GM12878 (cell line): ENCODE measurements around the gene FGD4. TPM values are rescaled to one million over a fixed set of nuclear protein-coding genes. Genes with fewer than 3 reads are reported as not detected.

Experiments used
- ATAC-seq: fragments of 200-7000 bp; cut with Tn5 transposase; 3 replicates; pipeline ENCODE4 v1.9.1; 2020; ENCODE audit warnings: mild to moderate bottlenecking, moderate library complexity
- BruUV-seq: library from RNA; stranded (reverse); fragments of 400-500 nt; replicated peaks from 2 replicates; lab custom pipeline; 2021; lab: Mats Ljungman, UMichigan
- CTCF ChIA-PET: fragments of 300-600 bp; sonication (Branson Sonifier 250); formaldehyde crosslinking; extraction: SDS; loops from one replicate; lab custom pipeline; 2021; ENCODE audit warnings: inconsistent platforms; lab: Yijun Ruan, JAX
- POLR2A ChIA-PET: fragments of 350-600 bp; formaldehyde crosslinking; extraction: SDS; loops from one replicate; lab custom pipeline; 2021; ENCODE audit warnings: inconsistent platforms; lab: Charles Lee
- RAD21 ChIA-PET: fragments of 300-600 bp; sonication (Branson Sonifier 250); formaldehyde crosslinking; loops from one replicate; lab custom pipeline; 2023; ENCODE audit warnings: antibody characterized with exemption; ENCODE audit not compliant: unreplicated experiment; lab: Charles Lee
- SMC1A ChIA-PET: fragments of 300-600 bp; sonication (Branson Sonifier 250); formaldehyde crosslinking; loops from one replicate; lab custom pipeline; 2023; ENCODE audit not compliant: unreplicated experiment, uncharacterized antibody; lab: Charles Lee
- DNase-seq: peaks from one replicate; pipeline ENCODE4 v3.0.0-alpha.2; 2011; ENCODE audit warnings: low read depth, low spot score
- FAIRE-seq: peaks from 3 replicates; lab custom pipeline; 2011; peaks lifted over from hg19 to GRCh38; lab: Jason Lieb, UNC
- H2AFZ ChIP-seq: 2 replicates; pipeline ENCODE4 v1.6.0; 2011; ENCODE audit warnings: low read depth, low read length, control low read depth; ENCODE audit not compliant: control insufficient read depth
- H3K27ac ChIP-seq: 2 replicates; pipeline ENCODE4 v1.5.1; 2011; ENCODE audit warnings: control low read depth; ENCODE audit not compliant: control insufficient read depth, insufficient read depth
- H3K27me3 ChIP-seq, 2 experiments: replicated peaks in 1 of 2; 2 replicates each; pipeline versions ENCODE4 v1.6.0 to v1.6.1; 2011; ENCODE audit warnings: low read length in 1 of 2; ENCODE audit not compliant: control insufficient read depth in 2 of 2, insufficient read depth in 2 of 2
- H3K36me3 ChIP-seq, 2 experiments: 2 replicates each; pipeline ENCODE4 v1.5.1; 2011; ENCODE audit warnings: low read length in 1 of 2; ENCODE audit not compliant: control insufficient read depth in 2 of 2, insufficient read depth in 2 of 2
- H3K4me1 ChIP-seq: 2 replicates; pipeline ENCODE4 v1.6.1; 2011; ENCODE audit warnings: mild to moderate bottlenecking, low read length, moderate library complexity, mixed read lengths; ENCODE audit not compliant: control insufficient read depth, insufficient read depth
- H3K4me2 ChIP-seq: 2 replicates; pipeline ENCODE4 v1.6.0; 2011; ENCODE audit warnings: control low read depth; ENCODE audit not compliant: control insufficient read depth, insufficient read depth
- H3K4me3 ChIP-seq: fragments of 200-600 bp; sonication (generic); 2 replicates; pipeline ENCODE4 v1.5.1; 2016
- H3K79me2 ChIP-seq: 2 replicates; pipeline ENCODE4 v1.6.0; 2011; ENCODE audit warnings: low read length; ENCODE audit not compliant: control insufficient read depth, insufficient read depth
- H3K9ac ChIP-seq: 2 replicates; pipeline ENCODE4 v1.8.0; 2011; ENCODE audit warnings: low read length, control low read depth, mixed read lengths; ENCODE audit not compliant: control insufficient read depth, insufficient read depth
- H3K9me3 ChIP-seq: replicated peaks from 3 replicates; pipeline ENCODE4 v1.5.1; 2011; ENCODE audit warnings: mild to moderate bottlenecking, low read length; ENCODE audit not compliant: control insufficient read depth, insufficient read depth
- H4K20me1 ChIP-seq: 2 replicates; pipeline ENCODE4 v1.6.0; 2011; ENCODE audit not compliant: control insufficient read depth, insufficient read depth
- ASH2L ChIP-seq: fragments of 300-600, 200-600 bp; sonication (generic); IDR thresholded peaks from 2 replicates; pipeline ENCODE4 v1.6.1; 2017; ENCODE audit warnings: low read depth, mild to moderate bottlenecking, borderline replicate concordance
- BRCA1 ChIP-seq: IDR thresholded peaks from 2 replicates; pipeline ENCODE4 v1.6.1; 2011; ENCODE audit warnings: low read depth, low read length, improper control_type of control experiment
- CBX5 ChIP-seq: sonication (generic); IDR thresholded peaks from 2 replicates; pipeline ENCODE4 v1.6.1; 2016; ENCODE audit warnings: low read depth, moderate library complexity, mild to moderate bottlenecking, inconsistent platforms
- CREB1 ChIP-seq: IDR thresholded peaks from 2 replicates; pipeline ENCODE4 v1.6.1; 2012; ENCODE audit warnings: low read depth, mild to moderate bottlenecking, inconsistent platforms
- DPF2 ChIP-seq: fragments of 450-650 bp; IDR thresholded peaks from 2 replicates; pipeline ENCODE4 v1.6.1; 2017; ENCODE audit warnings: mild to moderate bottlenecking
- IRF4 ChIP-seq: IDR thresholded peaks from 2 replicates; pipeline ENCODE4 v1.6.1; 2011; ENCODE audit warnings: low read depth, low read length
- NFXL1 ChIP-seq: fragments of 450-650 bp; IDR thresholded peaks from 2 replicates; pipeline ENCODE4 v1.6.1; 2017; ENCODE audit warnings: antibody characterized with exemption, mild to moderate bottlenecking, borderline replicate concordance
- NFYB ChIP-seq: IDR thresholded peaks from 2 replicates; pipeline ENCODE4 v1.6.1; 2011; ENCODE audit warnings: low read depth, mild to moderate bottlenecking, low read length, improper control_type of control experiment, moderate library complexity; ENCODE audit not compliant: insufficient read depth
- PRDM15 ChIP-seq: fragments of 450-650 bp; formaldehyde crosslinking; IDR thresholded peaks from 2 replicates; pipeline ENCODE4 v1.4.0; 2020; ENCODE audit warnings: mild to moderate bottlenecking, moderate library complexity
- RBBP5 ChIP-seq: fragments of 200-600 bp; sonication (generic); conservative IDR thresholded peaks from 2 replicates; pipeline ENCODE4 v1.6.1; 2016
- SRF ChIP-seq, 2 experiments: IDR thresholded peaks; 2 replicates each; pipeline ENCODE4 v1.6.1; 2011; ENCODE audit warnings: low read depth in 2 of 2, low read length in 2 of 2, mild to moderate bottlenecking in 1 of 2, moderate library complexity in 1 of 2
- WGBS: methylation state at CpG from one replicate; pipeline ENCODE4 v1.1.6; 2016; ENCODE audit warnings: low lambda C conversion rate; ENCODE audit not compliant: insufficient replicate concordance, insufficient coverage; ENCODE audit errors: missing lambda C conversion rate; 5-methylcytosine and 5-hydroxymethylcytosine counted together
- in situ Hi-C: fragments of 300-500 bp; cut with MboI; formaldehyde crosslinking; loops from 9 replicates; pipeline ENCODE4 v1.14.3; 2018; ENCODE audit warnings: mixed read lengths
- intact Hi-C: fragments of 100-400 bp; cut with micrococcal nuclease; formaldehyde crosslinking; loops from one replicate; pipeline ENCODE4 v1.14.2; 2022; ENCODE audit not compliant: unreplicated experiment
- polyA plus RNA-seq, 11 experiments: library from polyadenylated mRNA; depleted of rRNA in 4 of 11; unstranded in 6 of 11; stranded (reverse) in 5 of 11; fragments of >200 nt; fragmentation: Nextera tagmentation in 4 of 11; fragmentation: Illumina TruSeq in 1 of 11; extraction: Ambion mirVana in 4 of 11; extraction: Trizol in 1 of 11; gene quantifications; 1 replicate in 1 of 11; 2 replicates in 10 of 11; pipeline versions ENCODE4 v1.2.1 to v1.2.3, GENCODE V29; 2011 to 2016; ENCODE audit warnings: inconsistent platforms in 2 of 11, missing spikeins in 2 of 11, low read depth in 1 of 11
- total RNA-seq, 4 experiments: library from RNA; depleted of rRNA in 3 of 4; stranded (reverse); fragments of >200 nt in 3 of 4; fragmentation: Illumina TruSeq in 1 of 4; extraction: Trizol in 1 of 4; gene quantifications; 2 replicates each; pipeline versions ENCODE4 v1.2.1 to v1.2.3, GENCODE V29; 2013 to 2021
- TF ChIP-seq, protein P1 (sequence below): fragments of 450-650 bp; formaldehyde crosslinking; IDR thresholded peaks from 2 replicates; pipeline ENCODE4 v1.4.0; 2022; ENCODE audit warnings: mild to moderate bottlenecking, moderate library complexity

The FGD4 gene
- total and polyA plus RNA-seq, 10 of the 15 experiments (the other 5 are each of a cell fraction or from before 2014, with no cell fraction given), result 0.01 to 0.18 (median 0.08) TPM; not detected in 3

GRCh38 chr12:32466187-32466586, 66.8 kb downstream of the FGD4 start:
- Histone ChIP-seq H3K4me2 (no peak overlapping the region), H3K4me3 (no peak overlapping the region), H3K27me3 (no peaks in the 10 kb centered on the region), H3K36me3 (no peaks in the 10 kb centered on the region), H2AFZ (no peak overlapping the region), H4K20me1 (no peaks in the 10 kb centered on the region), H3K9ac (no peak overlapping the region), H3K27ac (no peak overlapping the region), H3K79me2 (no peaks in the 10 kb centered on the region), H3K4me1 (peaks cover 3% of the 10 kb centered on the region; the same call in 1 of the 2 replicates), H3K9me3 (no peaks in the 10 kb centered on the region)
- TF ChIP-seq IRF4 (no peak), ASH2L (no peak), CREB1 (no peak), CBX5 (no peak), NFYB (no peak), PRDM15 (CRISPR knock-in tag) (no peak), BRCA1 (no peak), RBBP5 (no peak), SRF (IDR thresholded peaks at IDR 0.05; ENCODE audit: low read depth in 2 of 2, low read length in 2 of 2) (no peak), NFXL1 (no peak), DPF2 (no peak)
- TF ChIP-seq, protein P1, sequence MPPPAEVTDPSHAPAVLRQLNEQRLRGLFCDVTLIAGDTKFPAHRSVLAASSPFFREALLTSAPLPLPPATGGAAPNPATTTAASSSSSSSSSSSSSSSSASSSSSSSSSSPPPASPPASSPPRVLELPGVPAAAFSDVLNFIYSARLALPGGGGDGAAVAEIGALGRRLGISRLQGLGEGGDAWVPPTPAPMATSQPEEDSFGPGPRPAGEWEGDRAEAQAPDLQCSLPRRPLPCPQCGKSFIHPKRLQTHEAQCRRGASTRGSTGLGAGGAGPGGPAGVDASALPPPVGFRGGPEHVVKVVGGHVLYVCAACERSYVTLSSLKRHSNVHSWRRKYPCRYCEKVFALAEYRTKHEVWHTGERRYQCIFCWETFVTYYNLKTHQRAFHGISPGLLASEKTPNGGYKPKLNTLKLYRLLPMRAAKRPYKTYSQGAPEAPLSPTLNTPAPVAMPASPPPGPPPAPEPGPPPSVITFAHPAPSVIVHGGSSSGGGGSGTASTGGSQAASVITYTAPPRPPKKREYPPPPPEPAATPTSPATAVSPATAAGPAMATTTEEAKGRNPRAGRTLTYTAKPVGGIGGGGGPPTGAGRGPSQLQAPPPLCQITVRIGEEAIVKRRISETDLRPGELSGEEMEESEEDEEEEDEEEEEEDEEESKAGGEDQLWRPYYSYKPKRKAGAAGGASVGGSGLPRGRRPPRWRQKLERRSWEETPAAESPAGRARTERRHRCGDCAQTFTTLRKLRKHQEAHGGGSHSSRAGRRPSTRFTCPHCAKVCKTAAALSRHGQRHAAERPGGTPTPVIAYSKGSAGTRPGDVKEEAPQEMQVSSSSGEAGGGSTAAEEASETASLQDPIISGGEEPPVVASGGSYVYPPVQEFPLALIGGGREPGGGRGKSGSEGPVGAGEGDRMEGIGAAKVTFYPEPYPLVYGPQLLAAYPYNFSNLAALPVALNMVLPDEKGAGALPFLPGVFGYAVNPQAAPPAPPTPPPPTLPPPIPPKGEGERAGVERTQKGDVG (CRISPR knock-in tag), result no peak
- CTCF ChIA-PET, result interaction anchor here (0.5 to 3.4 kb wide), 2 partner anchors 10 to 205 kb away, joined by 3 to 21 read pairs; no protein-coding TSS in a partner anchor
- no peak for FAIRE-seq
- BruUV-seq, result no TSS peak
- no peak for DNase-seq
- 96% methylated on average over 1 of the region's 1 CpG for WGBS
- RAD21 ChIA-PET, result interaction anchor here (0.6 to 2.6 kb wide), 2 partner anchors 289 to 806 kb away, joined by 4 to 8 read pairs; partner anchors contain the start of gene YARS2
- intact Hi-C loops (no loop called here), in situ Hi-C loops (no loop called here)
- POLR2A ChIA-PET, result no interaction called here
- SMC1A ChIA-PET, result interaction anchor here (1.9 to 5.3 kb wide), 2 partner anchors 10 to 290 kb away, joined by 6 to 22 read pairs; partner anchors contain the start of gene YARS2
- no peak for ATAC-seq
